SH-SY5Y (cell line): ENCODE measurements around the gene RPS6KA2.

ENCODE experiments used
- GATA2 ChIP-seq: IDR thresholded peaks from 2 replicates; pipeline ENCODE4 v1.6.1; 2011; ENCODE audit warnings: mild to moderate bottlenecking, low read depth, low read length
- GATA3 ChIP-seq: IDR thresholded peaks from 2 replicates; pipeline ENCODE4 v1.6.1; 2011; ENCODE audit warnings: low read depth, mild to moderate bottlenecking, low read length, moderate library complexity

GRCh38 chr6:166667796-166668610 lies 41.0 kb upstream of the RPS6KA2 start:
- TF ChIP-seq GATA3 (no peak), GATA2 (no peak)
